ENCODE results near the gene AP3B2. TPM values are rescaled to one million over a fixed set of nuclear protein-coding genes. Genes with fewer than 3 reads are reported as not detected.
"Not testable (repeated sequence)": the region's sequence is repeated elsewhere in the genome, so short reads cannot be mapped to it uniquely, and the experiment has no call there.

Gene AP3B2
- total RNA-seq, 2 donors from 2014 or later = 1.3 to 1.9 TPM

- ATAC-seq; intact Hi-C loops (cut with DNase I, micrococcal nuclease); DNase-seq: not testable (repeated sequence)
Observed at GRCh38 chr15:82705856-82706255, 3.8 kb downstream of the AP3B2 start.

GRCh38 chr15:82699726-82700125 is 9.9 kb downstream of the AP3B2 start:
- intact Hi-C loops (cut with DNase I, micrococcal nuclease) = no loop called here
- ATAC-seq = no peak
- no peak for DNase-seq

- DNase-seq (no peak), ATAC-seq (no peak)
Observed at GRCh38 chr15:82698711-82699345, 10.8 kb downstream of the AP3B2 start.

GRCh38 chr15:82697735-82698407 is 11.8 kb downstream of the AP3B2 start:
- ATAC-seq (no peak), DNase-seq (no peak)
- intact Hi-C loops (cut with DNase I, micrococcal nuclease) = no loop called here

More at GRCh38 chr15:82698711-82699345, 10.8 kb downstream of the AP3B2 start:
- intact Hi-C loops (cut with DNase I, micrococcal nuclease) = no loop called here

GRCh38 chr15:82692171-82692570 is 17.5 kb downstream of the AP3B2 start:
- ATAC-seq = no peak
- DNase-seq = no peak
- intact Hi-C loops (cut with DNase I, micrococcal nuclease) = no loop called here

GRCh38 chr15:82689147-82689546 is 20.5 kb downstream of the AP3B2 start:
- ATAC-seq = no peak
- intact Hi-C loops (cut with DNase I, micrococcal nuclease) = no loop called here
- DNase-seq = no peak

- ATAC-seq (no peak), DNase-seq (no peak)
- intact Hi-C loops (cut with DNase I, micrococcal nuclease) = no loop called here
Observed at GRCh38 chr15:82688691-82689090, 21.0 kb downstream of the AP3B2 start.

- intact Hi-C loops (cut with DNase I, micrococcal nuclease) = no loop called here
- ATAC-seq (no peak), DNase-seq (no peak)
Observed at GRCh38 chr15:82681371-82681770, 28.3 kb downstream of the AP3B2 start.

- intact Hi-C loops (cut with DNase I, micrococcal nuclease) = no loop called here
- DNase-seq (peak; percentile 62 to 78), ATAC-seq (peak; percentile 99)
Observed at GRCh38 chr15:82680200-82681102, 29.2 kb downstream of the AP3B2 start.

GRCh38 chr15:82679626-82680199 is 30.0 kb downstream of the AP3B2 start:
- intact Hi-C loops (cut with DNase I, micrococcal nuclease) = no loop called here
- DNase-seq (no peak), ATAC-seq (no peak)

- intact Hi-C loops (cut with DNase I, micrococcal nuclease) = no loop called here
- DNase-seq (no peak), ATAC-seq (no peak)
Observed at GRCh38 chr15:82677720-82678323, 31.9 kb downstream of the AP3B2 start.

- ATAC-seq = no peak
- DNase-seq = no peak
- intact Hi-C loops (cut with DNase I, micrococcal nuclease) = no loop called here
Observed at GRCh38 chr15:82674873-82675272, 34.8 kb downstream of the AP3B2 start.

GRCh38 chr15:82670699-82671098 is 39.0 kb downstream of the AP3B2 start:
- intact Hi-C loops (cut with DNase I, micrococcal nuclease) = no loop called here
- no peak for ATAC-seq
- no peak for DNase-seq

GRCh38 chr15:82666606-82667005 is 43.1 kb downstream of the AP3B2 start:
- no peak for ATAC-seq
- intact Hi-C loops (cut with DNase I, micrococcal nuclease) = no loop called here

GRCh38 chr15:82664021-82664420 is 45.7 kb downstream of the AP3B2 start:
- no peak for DNase-seq
- ATAC-seq = no peak
- intact Hi-C loops (cut with DNase I, micrococcal nuclease) = no loop called here

More at GRCh38 chr15:82666606-82667005, 43.1 kb downstream of the AP3B2 start:
- DNase-seq = no peak

GRCh38 chr15:82663186-82663600 is 46.5 kb downstream of the AP3B2 start:
- intact Hi-C loops (cut with DNase I, micrococcal nuclease) = no loop called here
- DNase-seq (peak in 1 of 2 donors; percentile 71), ATAC-seq (peak; percentile 57)

- DNase-seq (no peak), ATAC-seq (no peak)
- intact Hi-C loops (cut with DNase I, micrococcal nuclease) = no loop called here
Observed at GRCh38 chr15:82662641-82663040, 47.0 kb downstream of the AP3B2 start.

- intact Hi-C loops (cut with DNase I, micrococcal nuclease) = no loop called here
- DNase-seq (no peak), ATAC-seq (no peak)
Observed at GRCh38 chr15:82660378-82660777, 49.3 kb downstream of the AP3B2 start.

All from left colon (tissue), 2 donors.